ENCODE results near the gene C12orf54. TPM values are rescaled to one million over a fixed set of nuclear protein-coding genes. Genes with fewer than 3 reads are reported as not detected.
A peak's percentile ranks its signal among the peaks of the same experiment; 100 is the strongest.

The C12orf54 gene
- total RNA-seq, 2 experiments from 2014 or later, result not detected

DNA sequence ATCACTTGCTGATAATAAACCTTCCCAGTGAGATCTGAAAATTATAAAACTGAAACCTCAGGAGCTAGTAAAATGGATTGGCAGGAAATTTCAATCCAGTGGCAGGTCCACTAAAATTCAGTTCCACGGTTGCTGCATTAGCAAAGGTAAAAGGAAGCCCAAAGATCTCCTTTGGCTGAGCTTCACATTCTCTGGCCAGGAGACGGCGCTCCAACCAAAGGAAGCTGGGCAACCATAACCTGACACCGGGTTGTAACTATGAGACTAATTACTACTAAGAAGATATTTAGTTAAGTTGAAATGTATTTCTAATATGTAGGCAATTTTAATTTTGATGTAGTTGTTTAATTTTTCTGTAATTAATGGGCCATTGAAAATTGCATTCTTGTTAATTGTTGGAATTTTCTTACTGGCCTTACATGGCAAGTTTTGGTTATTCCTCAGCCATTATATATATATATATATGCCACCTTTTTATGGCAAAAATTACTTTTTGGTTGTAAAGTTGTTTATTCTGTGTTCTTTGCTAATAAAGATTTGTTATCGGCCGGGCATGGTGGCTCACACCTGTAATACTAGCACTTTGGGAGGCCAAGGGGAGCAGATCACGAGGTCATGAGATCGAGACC, 60.1 kb downstream of the C12orf54 start:
- no peak overlapping the region for H3K4me2 ChIP-seq (ENCODE audit: low read length)
- peak; percentile 20 for DNase-seq (ENCODE audit: low spot score)
- intact Hi-C loops (cut with micrococcal nuclease; ENCODE audit: unreplicated experiment), result loop anchor here (2.0 to 5.0 kb wide), 2 partner anchors 76 to 255 kb away; no protein-coding TSS in a partner anchor
- no peak for TF ChIP-seq EZH2phosphoT487 (IDR thresholded peaks at IDR 0.05; ENCODE audit: borderline replicate concordance, low read depth, low read length)
- TF ChIP-seq, protein P1, sequence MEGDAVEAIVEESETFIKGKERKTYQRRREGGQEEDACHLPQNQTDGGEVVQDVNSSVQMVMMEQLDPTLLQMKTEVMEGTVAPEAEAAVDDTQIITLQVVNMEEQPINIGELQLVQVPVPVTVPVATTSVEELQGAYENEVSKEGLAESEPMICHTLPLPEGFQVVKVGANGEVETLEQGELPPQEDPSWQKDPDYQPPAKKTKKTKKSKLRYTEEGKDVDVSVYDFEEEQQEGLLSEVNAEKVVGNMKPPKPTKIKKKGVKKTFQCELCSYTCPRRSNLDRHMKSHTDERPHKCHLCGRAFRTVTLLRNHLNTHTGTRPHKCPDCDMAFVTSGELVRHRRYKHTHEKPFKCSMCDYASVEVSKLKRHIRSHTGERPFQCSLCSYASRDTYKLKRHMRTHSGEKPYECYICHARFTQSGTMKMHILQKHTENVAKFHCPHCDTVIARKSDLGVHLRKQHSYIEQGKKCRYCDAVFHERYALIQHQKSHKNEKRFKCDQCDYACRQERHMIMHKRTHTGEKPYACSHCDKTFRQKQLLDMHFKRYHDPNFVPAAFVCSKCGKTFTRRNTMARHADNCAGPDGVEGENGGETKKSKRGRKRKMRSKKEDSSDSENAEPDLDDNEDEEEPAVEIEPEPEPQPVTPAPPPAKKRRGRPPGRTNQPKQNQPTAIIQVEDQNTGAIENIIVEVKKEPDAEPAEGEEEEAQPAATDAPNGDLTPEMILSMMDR (conservative IDR thresholded peaks at IDR 0.05; ENCODE audit: low read length), result peak; percentile 76
- CTCF ChIA-PET (ENCODE audit: unreplicated experiment), result no interaction called here
- H3K79me2 ChIP-seq (ENCODE audit: insufficient read depth, low read depth, low read length), result no peaks in the 10 kb centered on the region
- no peaks in the 10 kb centered on the region for H3K9me2 ChIP-seq (ENCODE audit: insufficient read depth, low read length)
- no peak overlapping the region for H3K4me3 ChIP-seq (ENCODE audit: low read depth, low read length, poor library complexity, severe bottlenecking)
- no peak overlapping the region for H3K27ac ChIP-seq (ENCODE audit: low read depth, low read length, poor library complexity, severe bottlenecking)
- no peak overlapping the region for H2AFZ ChIP-seq (ENCODE audit: low read length)
- H3K36me3 ChIP-seq (ENCODE audit: insufficient read depth, low read length), result no peaks in the 10 kb centered on the region
- no TSS peak for BruUV-seq (replicated peaks)
- no peaks in the 10 kb centered on the region for H4K20me1 ChIP-seq (ENCODE audit: insufficient read depth, low read length)
- no peaks in the 10 kb centered on the region for H3K9me3 ChIP-seq (ENCODE audit: low read length)
- no peaks in the 10 kb centered on the region for H3K4me1 ChIP-seq (ENCODE audit: insufficient read depth, low read length, poor library complexity, severe bottlenecking)
- POLR2A ChIA-PET, result interaction anchor here (0.6 kb wide), 1 partner anchor 215 kb away, joined by 4 read pairs; no protein-coding TSS in a partner anchor

DNA sequence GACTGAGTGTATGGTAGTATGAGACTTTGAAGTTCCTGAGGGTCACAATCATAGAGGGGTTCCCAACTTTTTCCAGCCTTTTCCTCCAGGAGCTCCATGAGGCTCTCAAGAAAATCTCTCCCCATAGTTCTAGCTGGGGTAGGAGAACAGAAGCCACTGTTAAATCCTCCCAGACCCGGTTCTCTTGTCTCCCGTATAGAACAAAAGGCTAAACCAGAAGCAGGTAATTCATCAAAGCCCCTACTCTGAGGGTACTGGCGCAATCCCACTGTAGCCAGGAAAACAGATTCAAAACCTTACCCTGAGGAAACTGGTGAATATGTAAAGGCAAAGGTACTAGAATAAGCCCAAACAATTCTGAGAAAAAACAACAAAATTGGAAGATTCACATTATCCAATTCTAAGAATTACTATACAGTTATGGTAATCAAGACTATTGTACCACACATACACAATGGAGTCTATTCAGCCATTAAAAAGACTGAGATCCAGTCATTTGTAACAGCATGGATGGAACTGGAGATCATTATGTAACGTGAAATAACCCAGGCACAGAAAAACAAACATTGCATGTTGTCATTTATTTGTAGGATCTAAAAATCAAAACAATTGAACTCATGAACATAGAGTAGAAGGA, 63.7 kb downstream of the C12orf54 start:
- POLR2A ChIA-PET, result no interaction called here
- Histone ChIP-seq H3K9me3 (ENCODE audit: low read length) (no peaks in the 10 kb centered on the region), H3K4me2 (ENCODE audit: low read length) (no peak overlapping the region), H4K20me1 (ENCODE audit: insufficient read depth, low read length) (no peaks in the 10 kb centered on the region), H3K36me3 (ENCODE audit: insufficient read depth, low read length) (no peaks in the 10 kb centered on the region), H3K79me2 (ENCODE audit: insufficient read depth, low read depth, low read length) (no peaks in the 10 kb centered on the region), H3K4me3 (ENCODE audit: low read depth, low read length, poor library complexity, severe bottlenecking) (no peak overlapping the region), H3K4me1 (ENCODE audit: insufficient read depth, low read length, poor library complexity, severe bottlenecking) (no peaks in the 10 kb centered on the region), H3K27ac (ENCODE audit: low read depth, low read length, poor library complexity, severe bottlenecking) (no peak overlapping the region), H3K9me2 (ENCODE audit: insufficient read depth, low read length) (no peaks in the 10 kb centered on the region), H2AFZ (ENCODE audit: low read length) (no peak overlapping the region)
- CTCF ChIA-PET (ENCODE audit: unreplicated experiment), result no interaction called here
- TF ChIP-seq, protein P1 (conservative IDR thresholded peaks at IDR 0.05; ENCODE audit: low read length), result no peak
- no peak for TF ChIP-seq EZH2phosphoT487 (IDR thresholded peaks at IDR 0.05; ENCODE audit: borderline replicate concordance, low read depth, low read length)
- DNase-seq (ENCODE audit: low spot score), result no peak
- intact Hi-C loops (cut with micrococcal nuclease; ENCODE audit: unreplicated experiment), result no loop called here
- BruUV-seq (replicated peaks), result no TSS peak

Other genes starting within 250 kb of the C12orf54 start
- 11.8 and 21.2 TPM in 2 replicates for gene ZNF641, start 131.6 kb upstream of the C12orf54 start, total RNA-seq (2014; rRNA removed; shearing (Covaris generic))
- 10.6 and 11.1 TPM in 2 replicates for gene ZNF641, start 131.6 kb upstream of the C12orf54 start, total RNA-seq (2022)
- not detected in 2 replicates for gene ANP32D, start 9.9 kb upstream of the C12orf54 start, total RNA-seq (2014; rRNA removed; shearing (Covaris generic))
- not detected in 2 replicates for gene ANP32D, start 9.9 kb upstream of the C12orf54 start, total RNA-seq (2022)
- not detected in 2 replicates for gene OR8S1, start 43.1 kb downstream of the C12orf54 start, total RNA-seq (2014; rRNA removed; shearing (Covaris generic))
- not detected in 2 replicates for gene OR8S1, start 43.1 kb downstream of the C12orf54 start, total RNA-seq (2022)
- not detected in 2 replicates for gene LALBA, start 87.5 kb downstream of the C12orf54 start, total RNA-seq (2014; rRNA removed; shearing (Covaris generic))
- gene LALBA, start 87.5 kb downstream of the C12orf54 start, total RNA-seq (2022), result not detected in 2 replicates
- gene KANSL2, start 199.7 kb downstream of the C12orf54 start, total RNA-seq (2014; rRNA removed; shearing (Covaris generic)), result 47.1 and 58.5 TPM in 2 replicates
- gene KANSL2, start 199.7 kb downstream of the C12orf54 start, total RNA-seq (2022), result 52.5 and 52.7 TPM in 2 replicates
- gene CCNT1, start 234.2 kb downstream of the C12orf54 start, total RNA-seq (2014; rRNA removed; shearing (Covaris generic)), result 23.6 and 30.9 TPM in 2 replicates
- 57.7 and 59.1 TPM in 2 replicates for gene CCNT1, start 234.2 kb downstream of the C12orf54 start, total RNA-seq (2022)